ENCODE data around the gene UPK3BL1.
"Not testable (repeated sequence)": the region's sequence is repeated elsewhere in the genome, so short reads cannot be mapped to it uniquely, and the experiment has no call there.

The UPK3BL1 gene

GRCh38 chr7:102596036-102596435 lies 46.6 kb downstream of the UPK3BL1 start:
- H3K4me3 ChIP-seq (ENCODE audit: low read depth, low read length); DNase-seq (ENCODE audit: low read depth): not testable (repeated sequence)

GRCh38 chr7:102593637-102594334 lies 48.8 kb downstream of the UPK3BL1 start:
- not testable (repeated sequence) for H3K4me3 ChIP-seq (ENCODE audit: low read depth, low read length); DNase-seq (ENCODE audit: low read depth)

- not testable (repeated sequence) for DNase-seq (ENCODE audit: low read depth)
Measured at GRCh38 chr7:102592477-102593019, 50.0 kb downstream of the UPK3BL1 start.

GRCh38 chr7:102589857-102590256 lies 52.7 kb downstream of the UPK3BL1 start:
- DNase-seq (ENCODE audit: low read depth); H3K4me3 ChIP-seq (ENCODE audit: low read depth, low read length): not testable (repeated sequence)

More at GRCh38 chr7:102592477-102593019, 50.0 kb downstream of the UPK3BL1 start:
- not testable (repeated sequence) for H3K4me3 ChIP-seq (ENCODE audit: low read depth, low read length)
